A549 treated with CpdA at 1 μM for 4 hours (cell line): ENCODE measurements around the gene ZNF700. TPM values are rescaled to one million over a fixed set of nuclear protein-coding genes. Genes with fewer than 3 reads are reported as not detected.

Experiments
- total RNA-seq: library from RNA; stranded (reverse); fragments of 200-300 nt; extraction: Qiagen RNA extraction; gene quantifications from 5 replicates; pipeline ENCODE4 v1.2.3, GENCODE V29; 2022; ENCODE audit warnings: low read depth

ZNF700 gene
- 0.15 to 0.52 TPM (median 0.24 TPM) in 5 replicates for total RNA-seq

GRCh38 chr19:11924886-11925650 is at the start of gene ZNF700:
TSS of gene ZNF700 (plus strand) at chr19:11925107. CDS start at chr19:11925211, 104 bp downstream.

DNA sequence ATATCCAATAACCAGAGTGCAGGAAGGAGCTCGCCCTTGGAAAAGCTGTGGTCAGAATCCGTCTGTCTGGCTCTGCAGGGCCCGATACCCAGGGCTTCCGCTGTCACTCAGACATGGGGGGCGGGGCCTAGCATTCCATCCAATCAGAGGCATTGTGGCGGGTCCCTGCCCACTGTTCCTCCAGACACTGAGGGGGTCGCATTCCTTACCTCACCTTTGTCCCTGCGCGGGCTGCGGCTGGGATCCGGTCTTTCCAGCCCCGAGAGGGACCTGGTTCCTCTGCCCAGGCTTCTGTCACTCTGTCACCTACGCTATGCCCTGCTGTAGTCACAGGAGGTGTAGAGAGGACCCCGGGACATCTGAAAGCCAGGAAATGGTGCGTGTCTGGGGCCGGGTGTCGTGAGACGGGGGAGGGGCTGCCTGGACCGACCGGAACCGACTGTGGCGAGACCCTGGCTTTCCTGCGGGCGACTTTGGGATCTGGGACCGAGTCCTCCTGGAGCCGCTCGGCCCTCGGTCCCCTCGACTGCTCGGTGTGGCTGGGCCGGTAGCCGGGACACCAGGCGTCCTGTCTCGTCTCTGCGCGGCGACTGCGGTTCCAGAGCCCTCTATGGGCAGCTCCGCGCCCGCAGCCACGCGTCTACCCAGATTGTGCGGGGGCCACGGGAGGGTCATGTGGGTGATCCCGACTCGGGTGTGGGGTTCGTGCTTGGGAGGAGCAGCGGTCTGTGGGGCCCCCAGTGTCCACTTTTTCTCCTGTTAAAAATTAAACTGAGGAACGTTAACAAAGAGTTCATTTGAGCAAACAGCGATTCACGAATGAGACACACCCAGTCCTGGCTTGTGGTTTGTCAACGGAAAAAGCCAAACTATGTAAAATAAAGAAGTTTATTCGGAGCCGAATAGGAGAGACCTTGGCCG is 37.0 kb upstream of the ZNF700 start, which contains the start of gene ZNF69:
Gene ZNF69, plus strand, starts transcription at position 172 of the 921 bp plus-strand sequence. Its CDS starts 142 bp downstream, at position 314.

DNA sequence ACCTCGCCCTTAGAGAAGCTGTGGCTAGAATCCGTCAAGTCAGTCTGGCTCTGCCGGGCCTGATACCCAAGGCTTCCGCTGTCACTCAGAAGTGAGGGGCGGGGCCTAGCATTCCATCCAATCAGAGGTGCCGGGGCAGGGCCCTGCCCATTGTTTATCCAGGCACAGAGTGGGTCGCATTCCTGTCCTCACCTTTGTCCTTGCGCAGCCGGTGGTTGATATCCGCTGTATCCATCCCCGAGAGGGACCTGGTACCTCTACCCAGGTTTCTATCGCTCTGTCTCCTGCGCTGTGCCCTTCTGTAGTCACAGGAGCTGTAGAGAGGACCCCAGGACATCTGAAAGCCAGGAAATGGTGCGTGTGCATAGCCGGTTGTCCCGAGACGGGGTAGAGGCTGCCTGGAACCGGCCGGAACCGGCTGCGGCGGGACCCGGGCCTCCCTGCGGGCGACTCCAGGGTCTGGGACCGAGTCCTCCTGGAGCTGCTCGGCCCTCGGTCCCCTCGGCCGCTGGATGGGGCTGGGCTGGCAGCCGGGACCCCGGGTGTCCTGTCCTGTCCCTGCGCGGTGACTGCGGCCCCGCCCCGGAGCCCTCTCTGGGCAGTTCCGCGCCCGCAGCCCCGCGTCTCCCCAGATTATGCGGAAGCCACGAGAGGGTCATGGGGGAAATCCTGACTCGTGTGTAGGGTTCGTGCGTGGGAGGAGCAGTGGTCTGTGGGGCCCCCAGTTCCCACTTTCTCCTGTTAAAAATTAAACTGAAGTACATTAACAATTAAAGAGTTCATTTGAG is 40.1 kb downstream of the ZNF700 start, which contains the start of gene ZNF763:
Gene ZNF763, plus strand, starts transcription at position 183 of the 788 bp plus-strand sequence. Its CDS starts 169 bp downstream, at position 352.

Other genes with a start within 250 kb of the ZNF700 start
- gene ZNF823, start 186.2 kb upstream of the ZNF700 start, total RNA-seq: 2.1 to 4.6 TPM (median 3.1 TPM) in 5 replicates
- 0.02 TPM in 1 of 5 replicates, not detected in the others for gene ZNF441, start 158.1 kb upstream of the ZNF700 start, total RNA-seq
- gene ZNF491, start 126.6 kb upstream of the ZNF700 start, total RNA-seq: not detected in 5 replicates
- 0.04 to 0.22 TPM (median 0.07 TPM) in 3 of 5 replicates, not detected in the others for gene ZNF440, start 110.8 kb upstream of the ZNF700 start, total RNA-seq
- not detected in 5 replicates for gene ZNF439, start 76.4 kb upstream of the ZNF700 start, total RNA-seq
- not detected in 5 replicates for gene ZNF69, start 37.3 kb upstream of the ZNF700 start, total RNA-seq
- gene ZNF763, start 39.9 kb downstream of the ZNF700 start, total RNA-seq: not detected in 5 replicates
- gene ZNF433, start 110.6 kb downstream of the ZNF700 start, total RNA-seq: not detected in 5 replicates
- gene ZNF878, start 127.9 kb downstream of the ZNF700 start, total RNA-seq: not detected in 5 replicates
- not detected in 5 replicates for gene ZNF844, start 139.6 kb downstream of the ZNF700 start, total RNA-seq
- 0.20 TPM in 1 of 5 replicates, not detected in the others for gene ZNF20, start 215.2 kb downstream of the ZNF700 start, total RNA-seq
- gene ZNF625, start 231.6 kb downstream of the ZNF700 start, total RNA-seq: not detected in 5 replicates
- gene ZNF136, start 238.0 kb downstream of the ZNF700 start, total RNA-seq: 1.2 to 2.0 TPM (median 1.3 TPM) in 5 replicates